Transverse colon (tissue), 4 donors: ENCODE data around the gene AOPEP.

Experiments used
- CTCF ChIP-seq, 5 experiments: fragments of 200-600 bp in 3 of 5; fragments of 450-650 bp in 2 of 5; sonication (generic) in 3 of 5; IDR thresholded peaks; 1 replicate in 2 of 5; 2 replicates in 3 of 5; pipeline ENCODE4 v1.5.1; 2016 to 2017; ENCODE audit warnings: antibody characterized with exemption in 5 of 5, inconsistent platforms in 3 of 5, mild to moderate bottlenecking in 2 of 5, moderate library complexity in 1 of 5
- POLR2A ChIP-seq: fragments of 450-650 bp; IDR thresholded peaks from one replicate; pipeline ENCODE4 v1.6.1; 2016; ENCODE audit warnings: antibody characterized with exemption, mild to moderate bottlenecking, moderate library complexity
- POLR2AphosphoS5 ChIP-seq, 3 donors: sonication (generic); formaldehyde crosslinking; IDR thresholded peaks; one replicate each; pipeline ENCODE4 v1.6.1; 2016; ENCODE audit warnings: antibody characterized with exemption in 3 of 3

DNA sequence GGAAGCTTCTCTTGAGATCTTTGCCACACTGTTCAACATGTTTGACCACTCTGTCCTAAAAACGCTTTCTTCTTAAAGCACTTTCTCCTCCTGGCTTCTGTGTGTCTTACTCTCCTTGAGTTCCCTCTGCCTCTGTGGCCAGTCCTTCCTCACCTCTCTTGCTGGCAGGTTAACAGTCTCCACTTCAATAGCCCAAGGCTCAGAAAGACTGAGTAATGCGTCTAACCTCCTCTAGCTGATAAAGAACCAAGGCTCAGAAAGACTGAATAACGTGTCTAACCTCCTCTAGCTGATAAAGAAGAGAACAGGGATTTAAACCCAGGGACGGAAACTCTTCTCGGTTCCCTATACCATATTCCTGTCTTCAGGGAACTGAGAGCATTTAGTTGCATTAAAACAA is 205.2 kb downstream of the AOPEP start:
- TF ChIP-seq POLR2A (no peak), CTCF (IDR thresholded peaks at IDR 0.05) (no peak), POLR2AphosphoS5 (IDR thresholded peaks at IDR 0.05) (no peak)
